HG02870 (cell line): Measurements from ENCODE around the gene ZSCAN18.

ENCODE experiments used
- ATAC-seq: cut with Tn5 transposase; IDR thresholded peaks from one replicate; pipeline ENCODE4 v1.9.1; 2021; ENCODE audit warnings: mild to moderate bottlenecking, moderate library complexity; ENCODE audit not compliant: unreplicated experiment

Gene ZSCAN18

GRCh38 chr19:58045411-58046050, 52.5 kb downstream of the ZSCAN18 start:
- ATAC-seq, result no peak

GRCh38 chr19:58044886-58045285, 53.1 kb downstream of the ZSCAN18 start:
- no peak for ATAC-seq

GRCh38 chr19:58044391-58044790, 53.6 kb downstream of the ZSCAN18 start:
- ATAC-seq, result no peak

GRCh38 chr19:58042495-58043340, 55.3 kb downstream of the ZSCAN18 start:
- ATAC-seq, result no peak

GRCh38 chr19:58040751-58041525, 57.1 kb downstream of the ZSCAN18 start:
- ATAC-seq, result no peak

- ATAC-seq, result no peak
These were observed 59.3 kb downstream of the ZSCAN18 start for GRCh38 chr19:58038688-58039204.

- no peak for ATAC-seq
These were observed 59.9 kb downstream of the ZSCAN18 start for GRCh38 chr19:58037927-58038687.

GRCh38 chr19:58035863-58036262, 62.2 kb downstream of the ZSCAN18 start:
- no peak for ATAC-seq

- ATAC-seq, result no peak
These were observed 63.6 kb downstream of the ZSCAN18 start for GRCh38 chr19:58034477-58034793.
